K562 (cell line): ENCODE data around the gene PFDN4. TPM values are rescaled to one million over a fixed set of nuclear protein-coding genes. Genes with fewer than 3 reads are reported as not detected.

Experiments used
- ATAC-seq: fragments of 200-7000 bp; cut with Tn5 transposase; 3 replicates; pipeline ENCODE4 v1.9.1; 2020; ENCODE audit warnings: moderate library complexity
- BruUV-seq: library from RNA; stranded (reverse); fragments of 400-500 nt; replicated peaks from 2 replicates; lab custom pipeline; 2021; lab: Mats Ljungman, UMichigan
- CTCF ChIA-PET: fragments of 300-600 bp; formaldehyde crosslinking; extraction: SDS; loops from one replicate; lab custom pipeline; 2021; ENCODE audit warnings: low intra/inter-chr PET ratio; lab: Yijun Ruan, JAX
- POLR2A ChIA-PET: fragments of 300-600, 350-650 bp; sonication (Branson Sonifier 250); formaldehyde crosslinking; extraction: SDS; loops from one replicate; lab custom pipeline; 2021; ENCODE audit warnings: antibody characterized with exemption, inconsistent platforms; lab: Yijun Ruan, JAX
- DNase-seq, 4 experiments: peaks; one replicate each; pipeline versions ENCODE4 v3.0.0 to v3.0.0-alpha.2; 2011 to 2018; ENCODE audit warnings: low spot score in 3 of 4, mixed read lengths in 3 of 4; ENCODE audit errors: extremely low read depth in 1 of 4
- FAIRE-seq: peaks from 2 replicates; lab custom pipeline; 2011; peaks lifted over from hg19 to GRCh38; lab: Jason Lieb, UNC
- H2AFZ ChIP-seq: 2 replicates; pipeline ENCODE4 v1.6.0; 2011; ENCODE audit warnings: low read depth, low read length, control low read depth, inconsistent platforms
- H3K27ac ChIP-seq: fragments of 200-600 bp; 3 replicates; pipeline ENCODE4 v1.8.0; 2011; ENCODE audit warnings: low read depth, mild to moderate bottlenecking, control low read depth, inconsistent platforms, low read length, moderate library complexity, mixed read lengths; ENCODE audit errors: extremely low read depth
- H3K27me3 ChIP-seq, 2 experiments: fragments of 300-600 bp in 1 of 2; 2 replicates in 1 of 2; 3 replicates in 1 of 2; pipeline versions ENCODE4 v1.6.0 to v1.8.0; 2011; ENCODE audit warnings: inconsistent platforms in 2 of 2, low read length in 2 of 2, mild to moderate bottlenecking in 1 of 2, mixed read lengths in 1 of 2, moderate library complexity in 1 of 2; ENCODE audit not compliant: control insufficient read depth in 2 of 2, insufficient read depth in 2 of 2
- H3K36me3 ChIP-seq: fragments of 300-600 bp; 3 replicates; pipeline ENCODE4 v1.8.0; 2011; ENCODE audit warnings: mild to moderate bottlenecking, low read length, inconsistent platforms; ENCODE audit not compliant: control insufficient read depth, insufficient read depth
- H3K4me1 ChIP-seq, 2 experiments: fragments of 200-600 bp in 1 of 2; replicated peaks in 1 of 2; 2 replicates in 1 of 2; 3 replicates in 1 of 2; pipeline versions ENCODE4 v1.5.1 to v1.8.0; 2011; ENCODE audit warnings: inconsistent platforms in 2 of 2, low read length in 2 of 2, mild to moderate bottlenecking in 1 of 2, mixed read lengths in 1 of 2, moderate library complexity in 1 of 2; ENCODE audit not compliant: control insufficient read depth in 2 of 2, insufficient read depth in 2 of 2
- H3K4me2 ChIP-seq: 2 replicates; pipeline ENCODE4 v1.6.1; 2011; ENCODE audit warnings: low read length, control low read depth, inconsistent platforms, mixed read lengths; ENCODE audit not compliant: insufficient read depth
- H3K4me3 ChIP-seq: fragments of 200-600 bp; sonication (generic), shearing (Covaris generic); 2 replicates; pipeline ENCODE4 v1.5.1; 2016; ENCODE audit warnings: control low read depth, inconsistent platforms
- H3K79me2 ChIP-seq: fragments of 200-600 bp; 3 replicates; pipeline ENCODE4 v1.8.0; 2011; ENCODE audit warnings: low read length, inconsistent platforms; ENCODE audit not compliant: control insufficient read depth, insufficient read depth
- H3K9ac ChIP-seq, 2 experiments: 2 replicates each; pipeline versions ENCODE4 v1.6.0 to v1.6.1; 2011; ENCODE audit warnings: low read depth in 2 of 2, low read length in 2 of 2, control low read depth in 1 of 2, inconsistent platforms in 1 of 2, mild to moderate bottlenecking in 1 of 2, mixed read lengths in 1 of 2; ENCODE audit not compliant: insufficient read depth in 1 of 2
- H3K9me1 ChIP-seq: one replicate; pipeline ENCODE4 v1.6.0; 2011; ENCODE audit warnings: inconsistent platforms, mild to moderate bottlenecking, low read length, moderate library complexity; ENCODE audit not compliant: control insufficient read depth, insufficient read depth
- H3K9me3 ChIP-seq: replicated peaks from 2 replicates; pipeline ENCODE4 v1.5.1; 2011; ENCODE audit warnings: low read depth, low read length, inconsistent platforms; ENCODE audit not compliant: control insufficient read depth, insufficient read depth
- H4K20me1 ChIP-seq: replicated peaks from 2 replicates; pipeline ENCODE4 v1.6.1; 2011; ENCODE audit warnings: low read length, inconsistent platforms, mixed read lengths; ENCODE audit not compliant: control insufficient read depth, insufficient read depth
- DEAF1 ChIP-seq: fragments of 450-650 bp; formaldehyde crosslinking; IDR thresholded peaks from 2 replicates; pipeline ENCODE4 v1.4.0; 2020; ENCODE audit warnings: mild to moderate bottlenecking, moderate library complexity
- FOXA1 ChIP-seq: fragments of 450-650 bp; IDR thresholded peaks from 2 replicates; pipeline ENCODE4 v1.6.1; 2016; ENCODE audit warnings: mild to moderate bottlenecking, borderline replicate concordance
- JUND ChIP-seq, 2 experiments: IDR thresholded peaks; 2 replicates in 1 of 2; 3 replicates in 1 of 2; pipeline ENCODE4 v1.6.1; 2011; ENCODE audit warnings: borderline replicate concordance in 2 of 2, low read depth in 2 of 2, low read length in 2 of 2, improper control_type of control experiment in 1 of 2, missing biosample characterization in 1 of 2, missing genetic modification characterization in 1 of 2, missing genetic modification reagents in 1 of 2
- L3MBTL2 ChIP-seq: fragments of 450-650 bp; IDR thresholded peaks from 2 replicates; pipeline ENCODE4 v1.6.1; 2016; ENCODE audit warnings: mild to moderate bottlenecking, moderate library complexity
- MYC ChIP-seq, 2 experiments: fragments of 250-450 bp in 1 of 2; sonication (Bioruptor Pico) in 1 of 2; IDR thresholded peaks; 2 replicates each; pipeline versions ENCODE4 v1.5.1 to v1.6.1; 2012 to 2021; ENCODE audit warnings: low read depth in 2 of 2, borderline replicate concordance in 1 of 2, improper control_type of control experiment in 1 of 2, low read length in 1 of 2, mild to moderate bottlenecking in 1 of 2, moderate library complexity in 1 of 2
- RAD21 ChIP-seq, 2 experiments: fragments of 250-450 bp in 1 of 2; fragments of 450-650 bp in 1 of 2; sonication (Bioruptor Pico) in 1 of 2; formaldehyde crosslinking in 1 of 2; IDR thresholded peaks in 1 of 2; conservative IDR thresholded peaks in 1 of 2; 2 replicates each; pipeline versions ENCODE4 v1.4.0 to v1.8.0; 2020 to 2022; ENCODE audit warnings: mild to moderate bottlenecking in 2 of 2, moderate library complexity in 1 of 2
- REST ChIP-seq, 2 experiments: fragments of 450-650 bp; formaldehyde crosslinking in 1 of 2; IDR thresholded peaks; 2 replicates each; pipeline versions ENCODE4 v1.4.0 to v1.6.1; 2014 to 2020; ENCODE audit warnings: mild to moderate bottlenecking in 2 of 2, borderline replicate concordance in 1 of 2, low read depth in 1 of 2
- WGBS: fragments of 100-300 bp; shearing (Covaris generic); methylation state at CpG from one replicate; pipeline ENCODE4 v1.1.6; 2016; ENCODE audit warnings: low coverage, mixed read lengths; ENCODE audit not compliant: insufficient coverage; ENCODE audit errors: missing lambda C conversion rate; 5-methylcytosine and 5-hydroxymethylcytosine counted together
- in situ Hi-C: fragments of 300-500 bp; cut with MboI; formaldehyde crosslinking; loops from 4 replicates; pipeline ENCODE4 v1.15.0; 2018; ENCODE audit warnings: inconsistent platforms, mixed read lengths
- intact Hi-C: fragments of 100-400 bp; cut with micrococcal nuclease; formaldehyde crosslinking; loops from 2 replicates; pipeline ENCODE4 v1.14.2; 2022
- polyA plus RNA-seq, 8 experiments: library from polyadenylated mRNA; depleted of rRNA in 4 of 8; stranded (reverse) in 5 of 8; unstranded in 3 of 8; fragments of >200 nt; fragmentation: Nextera tagmentation in 2 of 8; fragmentation: Illumina TruSeq in 1 of 8; extraction: Ambion mirVana in 2 of 8; extraction: Trizol in 1 of 8; gene quantifications; 2 replicates each; pipeline versions ENCODE4 v1.2.1 to v1.2.3, GENCODE V29; 2011 to 2014; ENCODE audit warnings: inconsistent platforms in 1 of 8, missing spikeins in 1 of 8
- total RNA-seq, 7 experiments: library from RNA; depleted of rRNA in 6 of 7; stranded (reverse); fragments of >200 nt in 6 of 7; fragmentation: Illumina TruSeq in 2 of 7; extraction: Trizol in 2 of 7; gene quantifications; 2 replicates each; pipeline versions ENCODE4 v1.2.1 to v1.2.3, GENCODE V29; 2011 to 2021; ENCODE audit warnings: low replicate concordance in 1 of 7

The PFDN4 gene
- total and polyA plus RNA-seq, 9 of the 15 experiments (the other 6 are each of a cell fraction or from before 2014, with no cell fraction given): 60.1 to 214 (median 122) TPM

- intact Hi-C loops (loop anchor here (1.0 to 10.0 kb wide), 3 partner anchors 103 to 257 kb away; no protein-coding TSS in a partner anchor), in situ Hi-C loops (loop anchor here (5.0 to 25.0 kb wide), 2 partner anchors 97 to 637 kb away; no protein-coding TSS in a partner anchor)
- Histone ChIP-seq H3K36me3 (no peaks in the 10 kb centered on the region), H3K4me1 (no peaks in the 10 kb centered on the region), H4K20me1 (no peaks in the 10 kb centered on the region), H3K9me1 (no peaks in the 10 kb centered on the region), H3K9me3 (no peaks in the 10 kb centered on the region), H3K79me2 (no peaks in the 10 kb centered on the region), H3K4me3 (no peak overlapping the region), H3K4me2 (no peak overlapping the region), H3K27me3 (peaks cover 3 to 21% of the 10 kb centered on the region in 2 experiments; a peak in 3 of 5 replicates), H2AFZ (0 out of 2 replicates have a peak overlapping the region, but pooled peaks have one; percentile 38), H3K27ac (no peak overlapping the region), H3K9ac (no peak overlapping the region)
- ChIA-PET POLR2A (no interaction called here), CTCF (interaction anchor here (0.5 to 3.1 kb wide), 4 partner anchors 52 to 107 kb away, joined by 3 to 30 read pairs (median 5); no protein-coding TSS in a partner anchor)
- BruUV-seq: no TSS peak
- under 1% methylated on average over 7 of the region's 7 CpGs for WGBS
- ATAC-seq: peak; percentile 79
- peak; percentile 59 to 78 (median 62) for DNase-seq
- FAIRE-seq: peak; percentile 96
- 0 out of 2 replicates have a peak, but pooled peaks have one; percentile 21 for TF ChIP-seq MYC (IDR thresholded peaks at IDR 0.05; ENCODE audit: low read depth, low read length)
- TF ChIP-seq MYC (CRISPR knock-in tag; IDR thresholded peaks at IDR 0.05; ENCODE audit: borderline replicate concordance, low read depth): no peak
- TF ChIP-seq DEAF1 (CRISPR knock-in tag): peak; percentile 66; the same call in 1 of the 2 replicates
- TF ChIP-seq REST (IDR thresholded peaks at IDR 0.05; ENCODE audit: borderline replicate concordance): peak; percentile 76
- TF ChIP-seq REST (CRISPR knock-in tag; IDR thresholded peaks at IDR 0.05; ENCODE audit: low read depth): no peak
- no peak for TF ChIP-seq FOXA1
- peak; percentile 81 to 86 for TF ChIP-seq RAD21 (CRISPR knock-in tag; conservative IDR thresholded peaks at IDR 0.05 in 1 of 2, IDR thresholded peaks at IDR 0.05 in 1 of 2)
- TF ChIP-seq JUND (IDR thresholded peaks at IDR 0.05; ENCODE audit: borderline replicate concordance, low read depth, low read length): 0 out of 2 replicates have a peak, but pooled peaks have one; percentile 23
- no peak for TF ChIP-seq JUND (tag; IDR thresholded peaks at IDR 0.05; ENCODE audit: borderline replicate concordance, low read depth, low read length)
- TF ChIP-seq L3MBTL2: no peak
Measured at GRCh38 chr20:54199721-54200176, 8.1 kb upstream of the PFDN4 start.
